Activated CD8-positive, alpha-beta T cell treated with anti-CD3 and anti-CD28 coated beads for 36 hours (primary cell): ENCODE measurements around the gene ADGRB3. TPM values are rescaled to one million over a fixed set of nuclear protein-coding genes. Genes with fewer than 3 reads are reported as not detected.
"Not testable (repeated sequence)": the region's sequence is repeated elsewhere in the genome, so short reads cannot be mapped to it uniquely, and the experiment has no call there.

Experiments used
- ATAC-seq: fragments of 200-7000 bp; cut with Tn5 transposase; one replicate; pipeline ENCODE4 v1.10.0; 2021; ENCODE audit warnings: mild to moderate bottlenecking, moderate library complexity
- CTCF ChIA-PET: fragments of 350-600 bp; sonication (Branson Sonifier 250); formaldehyde crosslinking; loops from one replicate; lab custom pipeline; 2021; ENCODE audit warnings: antibody characterized with exemption; lab: Charles Lee
- POLR2A ChIA-PET: fragments of 350-600 bp; sonication (Branson Sonifier 250); formaldehyde crosslinking; loops from one replicate; lab custom pipeline; 2021; ENCODE audit warnings: antibody characterized with exemption; lab: Charles Lee
- DNase-seq: peaks from one replicate; pipeline ENCODE4 v3.0.0-alpha.2; 2020
- H3K27ac Mint-ChIP-seq: one replicate; pipeline ENCODE4 v1.8.0; 2021; ENCODE audit warnings: mild to moderate bottlenecking, mixed read lengths
- H3K27me3 Mint-ChIP-seq: one replicate; pipeline ENCODE4 v1.8.0; 2021; ENCODE audit warnings: mixed read lengths
- H3K36me3 Mint-ChIP-seq: one replicate; pipeline ENCODE4 v1.8.0; 2021; ENCODE audit warnings: low read depth, mixed read lengths
- H3K4me1 Mint-ChIP-seq: one replicate; pipeline ENCODE4 v1.8.0; 2021; ENCODE audit warnings: low read depth, mixed read lengths
- H3K4me3 Mint-ChIP-seq: one replicate; pipeline ENCODE4 v1.8.0; 2021; ENCODE audit warnings: mild to moderate bottlenecking, moderate library complexity, mixed read lengths
- H3K9me3 Mint-ChIP-seq: one replicate; pipeline ENCODE4 v1.8.0; 2021; ENCODE audit warnings: mixed read lengths
- intact Hi-C: fragments of 100-400 bp; cut with micrococcal nuclease; formaldehyde crosslinking; loops from one replicate; pipeline ENCODE4 v1.10.0; 2022
- total RNA-seq, 2 experiments: library from RNA; stranded (reverse); gene quantifications; one replicate each; pipeline ENCODE4 v1.2.3, GENCODE V29; 2021
- TF ChIP-seq, protein P1 (sequence below): fragments of 200-600 bp; IDR thresholded peaks from one replicate; pipeline ENCODE4 v1.8.0; 2022; ENCODE audit warnings: antibody characterized with exemption, mild to moderate bottlenecking

The ADGRB3 gene
- total RNA-seq, 2 experiments from 2014 or later = not detected

DNA sequence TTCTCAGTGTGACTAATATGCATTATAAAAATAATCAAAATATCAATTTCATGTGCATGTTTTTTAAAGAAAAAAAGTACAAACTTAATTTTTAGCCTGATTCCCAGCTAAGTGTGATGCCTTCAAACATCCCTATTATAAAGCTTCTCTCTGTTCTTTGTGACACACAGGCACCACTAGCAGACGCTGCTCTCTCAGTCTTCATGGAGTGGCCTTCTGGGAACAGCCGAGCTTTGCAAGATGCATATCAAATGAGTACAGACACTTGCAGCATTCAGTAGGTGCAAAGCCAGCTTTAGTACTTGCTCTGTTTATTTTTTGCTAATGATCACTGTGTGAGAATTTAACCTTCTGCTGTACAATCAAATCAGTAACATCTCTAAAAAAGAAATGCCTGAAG, 340.0 kb downstream of the ADGRB3 start:
- H3K4me3 Mint-ChIP-seq = no peak overlapping the region
- POLR2A ChIA-PET = no interaction called here
- DNase-seq (no peak), ATAC-seq (no peak)
- H3K9me3 Mint-ChIP-seq = no peaks in the 10 kb centered on the region
- TF ChIP-seq, protein P1, sequence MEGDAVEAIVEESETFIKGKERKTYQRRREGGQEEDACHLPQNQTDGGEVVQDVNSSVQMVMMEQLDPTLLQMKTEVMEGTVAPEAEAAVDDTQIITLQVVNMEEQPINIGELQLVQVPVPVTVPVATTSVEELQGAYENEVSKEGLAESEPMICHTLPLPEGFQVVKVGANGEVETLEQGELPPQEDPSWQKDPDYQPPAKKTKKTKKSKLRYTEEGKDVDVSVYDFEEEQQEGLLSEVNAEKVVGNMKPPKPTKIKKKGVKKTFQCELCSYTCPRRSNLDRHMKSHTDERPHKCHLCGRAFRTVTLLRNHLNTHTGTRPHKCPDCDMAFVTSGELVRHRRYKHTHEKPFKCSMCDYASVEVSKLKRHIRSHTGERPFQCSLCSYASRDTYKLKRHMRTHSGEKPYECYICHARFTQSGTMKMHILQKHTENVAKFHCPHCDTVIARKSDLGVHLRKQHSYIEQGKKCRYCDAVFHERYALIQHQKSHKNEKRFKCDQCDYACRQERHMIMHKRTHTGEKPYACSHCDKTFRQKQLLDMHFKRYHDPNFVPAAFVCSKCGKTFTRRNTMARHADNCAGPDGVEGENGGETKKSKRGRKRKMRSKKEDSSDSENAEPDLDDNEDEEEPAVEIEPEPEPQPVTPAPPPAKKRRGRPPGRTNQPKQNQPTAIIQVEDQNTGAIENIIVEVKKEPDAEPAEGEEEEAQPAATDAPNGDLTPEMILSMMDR = no peak
- no peaks in the 10 kb centered on the region for H3K27me3 Mint-ChIP-seq
- H3K36me3 Mint-ChIP-seq = no peaks in the 10 kb centered on the region
- H3K4me1 Mint-ChIP-seq = no peaks in the 10 kb centered on the region
- intact Hi-C loops = no loop called here
- no peak overlapping the region for H3K27ac Mint-ChIP-seq
- CTCF ChIA-PET = interaction anchor here (1.4 to 1.6 kb wide), 2 partner anchors 8 to 13 kb away, joined by 4 to 5 read pairs; no protein-coding TSS in a partner anchor

GRCh38 chr6:68975816-68976215, 340.7 kb downstream of the ADGRB3 start:
- TF ChIP-seq, protein P1 = no peak
- H3K4me3 Mint-ChIP-seq = no peak overlapping the region
- H3K36me3 Mint-ChIP-seq = no peaks in the 10 kb centered on the region
- ChIA-PET POLR2A (no interaction called here), CTCF (interaction anchor here (1.4 to 1.6 kb wide), 2 partner anchors 9 to 14 kb away, joined by 4 to 5 read pairs; no protein-coding TSS in a partner anchor)
- H3K9me3 Mint-ChIP-seq = no peaks in the 10 kb centered on the region
- no peaks in the 10 kb centered on the region for H3K4me1 Mint-ChIP-seq
- DNase-seq (no peak), ATAC-seq (no peak)
- H3K27ac Mint-ChIP-seq = no peak overlapping the region
- H3K27me3 Mint-ChIP-seq = no peaks in the 10 kb centered on the region
- intact Hi-C loops = no loop called here

DNA sequence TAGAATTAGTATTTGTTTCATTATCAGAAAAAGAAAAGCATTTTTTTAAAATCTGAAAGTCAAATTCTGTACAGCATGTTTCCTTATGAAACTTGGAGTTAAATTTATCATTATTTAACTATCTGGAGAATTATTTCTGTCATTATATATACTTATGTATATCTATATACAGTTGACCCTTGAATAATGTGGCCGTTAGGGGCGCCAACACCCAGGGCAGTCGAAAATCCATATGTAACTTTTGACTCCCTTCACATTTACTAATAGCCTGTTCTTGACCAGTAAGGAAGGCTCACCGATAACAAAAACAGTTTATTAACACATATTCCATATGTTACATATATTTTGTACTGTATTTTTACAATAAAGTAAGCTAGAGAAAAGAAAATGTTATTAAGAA, 341.2 kb downstream of the ADGRB3 start:
- CTCF ChIA-PET = interaction anchor here (1.4 to 1.6 kb wide), 2 partner anchors 9 to 14 kb away, joined by 4 to 5 read pairs; no protein-coding TSS in a partner anchor
- Mint-ChIP-seq H3K4me1 (no peaks in the 10 kb centered on the region), H3K4me3 (no peak overlapping the region), H3K27ac (no peak overlapping the region), H3K36me3 (no peaks in the 10 kb centered on the region), H3K27me3 (no peaks in the 10 kb centered on the region), H3K9me3 (no peaks in the 10 kb centered on the region)
- intact Hi-C loops = no loop called here
- DNase-seq (no peak), ATAC-seq (no peak)
- TF ChIP-seq, protein P1 = no peak
- POLR2A ChIA-PET = no interaction called here

DNA sequence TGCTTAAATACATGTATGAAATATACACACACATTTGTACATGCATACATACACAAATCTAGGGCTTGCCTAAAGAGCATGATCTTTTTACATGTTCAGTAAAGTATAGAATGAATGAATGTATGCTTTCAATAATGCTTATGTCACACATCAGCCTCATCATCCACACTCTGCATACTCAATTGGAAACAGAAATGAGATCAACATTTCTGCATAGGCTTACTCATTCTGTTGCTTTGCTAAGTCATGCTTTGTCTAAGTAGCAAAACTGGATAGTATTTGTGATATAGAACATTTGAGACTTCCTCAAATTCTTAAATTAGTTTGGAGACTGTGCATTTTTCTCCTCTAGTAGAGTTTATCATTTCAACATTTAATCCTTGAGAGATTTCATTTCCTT, 343.3 kb downstream of the ADGRB3 start:
- H3K27me3 Mint-ChIP-seq = no peaks in the 10 kb centered on the region
- no peak for DNase-seq
- intact Hi-C loops = no loop called here
- no peaks in the 10 kb centered on the region for H3K9me3 Mint-ChIP-seq
- H3K36me3 Mint-ChIP-seq = no peaks in the 10 kb centered on the region
- no peaks in the 10 kb centered on the region for H3K4me1 Mint-ChIP-seq
- no peak for ATAC-seq
- TF ChIP-seq, protein P1 = no peak
- H3K4me3 Mint-ChIP-seq = no peak overlapping the region
- CTCF ChIA-PET = no interaction called here
- H3K27ac Mint-ChIP-seq = no peak overlapping the region
- POLR2A ChIA-PET = no interaction called here

- H3K4me3 Mint-ChIP-seq, POLR2A ChIA-PET, H3K4me1 Mint-ChIP-seq, H3K27me3 Mint-ChIP-seq, intact Hi-C loops, H3K9me3 Mint-ChIP-seq, H3K36me3 Mint-ChIP-seq, DNase-seq, ATAC-seq, H3K27ac Mint-ChIP-seq: not testable (repeated sequence)
- CTCF ChIA-PET = interaction anchor here (1.0 kb wide), 1 partner anchor 14 kb away, joined by 3 read pairs; no protein-coding TSS in a partner anchor
Observed at GRCh38 chr6:68981668-68982067, 346.6 kb downstream of the ADGRB3 start.

DNA sequence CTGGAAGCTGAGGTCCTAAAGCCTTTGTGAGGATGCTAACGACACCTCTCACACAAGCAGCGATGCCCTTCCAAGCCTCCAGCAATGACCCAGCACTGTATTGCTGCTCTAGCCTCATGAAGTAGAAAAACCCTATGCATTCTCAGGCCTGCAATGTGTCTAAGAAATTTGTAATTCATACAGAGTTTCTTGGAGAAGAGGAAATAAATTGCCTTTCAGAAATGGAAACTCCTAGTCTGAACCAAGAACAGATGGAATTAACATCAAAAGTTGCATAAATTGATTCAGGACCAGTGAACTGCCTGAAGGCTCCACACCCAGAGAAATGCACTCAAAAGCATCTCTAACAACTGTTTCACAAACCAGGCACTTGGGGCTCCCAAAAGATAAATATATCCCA, 353.6 kb downstream of the ADGRB3 start:
- no peak for ATAC-seq
- ChIA-PET POLR2A (no interaction called here), CTCF (no interaction called here)
- H3K27me3 Mint-ChIP-seq = no peaks in the 10 kb centered on the region
- H3K27ac Mint-ChIP-seq = no peak overlapping the region
- TF ChIP-seq, protein P1 = no peak
- no peaks in the 10 kb centered on the region for H3K9me3 Mint-ChIP-seq
- no peak for DNase-seq
- H3K4me1 Mint-ChIP-seq = no peaks in the 10 kb centered on the region
- no peaks in the 10 kb centered on the region for H3K36me3 Mint-ChIP-seq
- intact Hi-C loops = no loop called here
- no peak overlapping the region for H3K4me3 Mint-ChIP-seq
